CD4-positive, alpha-beta T cell (primary cell): ENCODE measurements around the gene S100P. TPM values are rescaled to one million over a fixed set of nuclear protein-coding genes. Genes with fewer than 3 reads are reported as not detected.

ENCODE experiments used
- ATAC-seq: fragments of 200-7000 bp; cut with Tn5 transposase; one replicate; pipeline ENCODE4 v1.10.0; 2022; ENCODE audit warnings: mild to moderate bottlenecking; ENCODE audit not compliant: poor library complexity
- CTCF ChIA-PET: fragments of 350-600 bp; sonication (Branson Sonifier 250); formaldehyde crosslinking; loops from one replicate; lab custom pipeline; 2021; ENCODE audit warnings: antibody characterized with exemption, inconsistent platforms; lab: Charles Lee
- POLR2A ChIA-PET: fragments of 350-600 bp; sonication (Branson Sonifier 250); formaldehyde crosslinking; loops from one replicate; lab custom pipeline; 2021; ENCODE audit warnings: antibody characterized with exemption, inconsistent platforms; lab: Charles Lee
- DNase-seq, 14 experiments: peaks; one replicate each; pipeline ENCODE4 v3.0.0-alpha.2; 2013 to 2020; ENCODE audit warnings: mixed read lengths in 2 of 14
- H3K27ac ChIP-seq, 2 donors: one replicate each; pipeline versions ENCODE4 v1.5.1 to v1.7.0; 2013; ENCODE audit warnings: low read length in 2 of 2, low read depth in 1 of 2, mild to moderate bottlenecking in 1 of 2
- H3K27me3 ChIP-seq, 2 experiments: 1 replicate in 1 of 2; 2 replicates in 1 of 2; pipeline versions ENCODE4 v1.6.1 to v1.7.0; 2013; ENCODE audit warnings: low read length in 2 of 2, control low read depth in 1 of 2, mild to moderate bottlenecking in 1 of 2, moderate library complexity in 1 of 2; ENCODE audit not compliant: insufficient read depth in 2 of 2, control insufficient read depth in 1 of 2
- H3K36me3 ChIP-seq: one replicate; pipeline ENCODE4 v1.6.1; 2013; ENCODE audit warnings: low read length, control low read depth; ENCODE audit not compliant: insufficient read depth
- H3K4me1 ChIP-seq: one replicate; pipeline ENCODE4 v1.6.1; 2013; ENCODE audit warnings: low read length, control low read depth; ENCODE audit not compliant: insufficient read depth
- H3K4me3 ChIP-seq: one replicate; pipeline ENCODE4 v1.5.1; 2013; ENCODE audit warnings: mild to moderate bottlenecking, low read length, moderate library complexity
- H3K9me3 ChIP-seq, 2 experiments: 1 replicate in 1 of 2; 2 replicates in 1 of 2; pipeline versions ENCODE4 v1.6.1 to v1.7.0; 2013; ENCODE audit warnings: low read length in 2 of 2, mild to moderate bottlenecking in 2 of 2, control low read depth in 1 of 2, moderate library complexity in 1 of 2; ENCODE audit not compliant: control insufficient read depth in 1 of 2, insufficient read depth in 1 of 2
- H3K27ac Mint-ChIP-seq: one replicate; pipeline ENCODE4 v1.8.0; 2020; ENCODE audit warnings: mixed read lengths
- H3K27me3 Mint-ChIP-seq: one replicate; pipeline ENCODE4 v1.8.0; 2021; ENCODE audit warnings: mixed read lengths
- H3K36me3 Mint-ChIP-seq: one replicate; pipeline ENCODE4 v1.8.0; 2021; ENCODE audit warnings: low read depth, mixed read lengths
- H3K4me1 Mint-ChIP-seq: one replicate; pipeline ENCODE4 v1.8.0; 2021; ENCODE audit warnings: low read depth, mixed read lengths
- H3K4me3 Mint-ChIP-seq: one replicate; pipeline ENCODE4 v1.8.0; 2020; ENCODE audit warnings: mild to moderate bottlenecking, mixed read lengths
- H3K9me3 Mint-ChIP-seq: one replicate; pipeline ENCODE4 v1.8.0; 2020; ENCODE audit warnings: mixed read lengths
- CTCF ChIP-seq: fragments of 200-600 bp; IDR thresholded peaks from one replicate; pipeline ENCODE4 v1.8.0; 2022; ENCODE audit warnings: antibody characterized with exemption, mild to moderate bottlenecking
- intact Hi-C, 2 experiments: fragments of 100-400 bp; cut with DNase I in 1 of 2; cut with micrococcal nuclease in 1 of 2; formaldehyde crosslinking; loops; one replicate each; pipeline versions ENCODE4 v1.15.1 to v1.9.0; 2023 to 2025; cut with DNase I, micrococcal nuclease
- total RNA-seq, 174 experiments: library from RNA in 2 of 174; stranded (reverse) in 2 of 174; gene quantifications; one replicate each; pipeline ENCODE4 v1.2.3 and lab custom pipeline; 2021 to 2026

The S100P gene
- total RNA-seq, 2 experiments from 2014 or later: 0.58 to 2.8 TPM

GRCh38 chr4:6731318-6731675, 37.6 kb downstream of the S100P start:
- no peaks in the 10 kb centered on the region for H3K9me3 ChIP-seq
- H3K27ac Mint-ChIP-seq: no peak overlapping the region
- DNase-seq (no peak), ATAC-seq (no peak)
- no peaks in the 10 kb centered on the region for H3K27me3 ChIP-seq
- no peaks in the 10 kb centered on the region for H3K9me3 Mint-ChIP-seq
- POLR2A ChIA-PET: no interaction called here
- no peaks in the 10 kb centered on the region for H3K27me3 Mint-ChIP-seq
- H3K36me3 ChIP-seq: no peaks in the 10 kb centered on the region
- no peak for TF ChIP-seq CTCF
- no peaks in the 10 kb centered on the region for H3K36me3 Mint-ChIP-seq
- H3K4me1 Mint-ChIP-seq: peaks cover 12% of the 10 kb centered on the region
- no peak overlapping the region for H3K27ac ChIP-seq
- no peak overlapping the region for H3K4me3 Mint-ChIP-seq
- no peak overlapping the region for H3K4me3 ChIP-seq
- CTCF ChIA-PET: no interaction called here
- H3K4me1 ChIP-seq: peaks cover 7% of the 10 kb centered on the region
- intact Hi-C loops: no loop called here

DNA sequence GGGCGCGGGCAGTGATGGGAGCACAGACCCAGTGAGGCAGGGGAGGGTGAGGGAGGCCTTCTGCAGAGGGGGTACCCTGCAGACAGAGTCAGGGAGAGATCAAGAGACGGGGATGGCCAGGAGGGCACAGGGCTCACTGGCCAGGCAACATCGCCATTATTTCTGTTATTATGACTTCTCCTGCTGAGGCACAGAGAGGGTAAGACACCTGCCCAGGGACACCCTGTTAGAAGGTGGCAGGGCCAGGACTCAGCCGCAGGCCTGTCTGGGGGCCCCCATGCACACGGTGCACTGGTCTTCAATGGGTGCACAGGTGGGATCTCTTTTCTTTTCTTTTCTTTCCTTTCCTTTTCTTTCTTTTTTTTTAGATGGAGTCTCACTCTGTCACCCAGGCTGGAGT, 38.1 kb downstream of the S100P start:
- Histone ChIP-seq H3K27me3 (no peaks in the 10 kb centered on the region), H3K9me3 (no peaks in the 10 kb centered on the region), H3K4me3 (no peak overlapping the region), H3K27ac (no peak overlapping the region), H3K36me3 (no peaks in the 10 kb centered on the region), H3K4me1 (peaks cover 7% of the 10 kb centered on the region)
- H3K4me1 Mint-ChIP-seq: peaks cover 12% of the 10 kb centered on the region
- ATAC-seq (no peak), DNase-seq (no peak)
- intact Hi-C loops: no loop called here
- ChIA-PET POLR2A (no interaction called here), CTCF (no interaction called here)
- no peaks in the 10 kb centered on the region for H3K36me3 Mint-ChIP-seq
- no peak for TF ChIP-seq CTCF
- no peak overlapping the region for H3K27ac Mint-ChIP-seq
- H3K4me3 Mint-ChIP-seq: no peak overlapping the region
- H3K9me3 Mint-ChIP-seq: no peaks in the 10 kb centered on the region
- no peaks in the 10 kb centered on the region for H3K27me3 Mint-ChIP-seq

- ChIA-PET POLR2A (no interaction called here), CTCF (no interaction called here)
- Mint-ChIP-seq H3K9me3 (no peaks in the 10 kb centered on the region), H3K4me3 (no peak overlapping the region), H3K36me3 (no peaks in the 10 kb centered on the region), H3K4me1 (peaks cover 11% of the 10 kb centered on the region), H3K27ac (no peak overlapping the region), H3K27me3 (no peaks in the 10 kb centered on the region)
- intact Hi-C loops: no loop called here
- Histone ChIP-seq H3K9me3 (no peaks in the 10 kb centered on the region), H3K4me1 (peaks cover 7% of the 10 kb centered on the region), H3K27me3 (no peaks in the 10 kb centered on the region), H3K4me3 (no peak overlapping the region), H3K36me3 (no peaks in the 10 kb centered on the region), H3K27ac (no peak overlapping the region)
- ATAC-seq: no peak
- TF ChIP-seq CTCF: no peak
- peak in 1 of 14 experiments; percentile 32 for DNase-seq
Measured at GRCh38 chr4:6732441-6733357, 39.0 kb downstream of the S100P start.
